HG03565 (cell line): ENCODE measurements around the gene C19orf73.
A peak's percentile ranks its signal among the peaks of the same experiment; 100 is the strongest.
"Not testable (repeated sequence)": the region's sequence is repeated elsewhere in the genome, so short reads cannot be mapped to it uniquely, and the experiment has no call there.

ENCODE experiments used
- ATAC-seq: cut with Tn5 transposase; IDR thresholded peaks from one replicate; pipeline ENCODE4 v1.9.1; 2021; ENCODE audit warnings: mild to moderate bottlenecking, moderate library complexity; ENCODE audit not compliant: unreplicated experiment

The C19orf73 gene

DNA sequence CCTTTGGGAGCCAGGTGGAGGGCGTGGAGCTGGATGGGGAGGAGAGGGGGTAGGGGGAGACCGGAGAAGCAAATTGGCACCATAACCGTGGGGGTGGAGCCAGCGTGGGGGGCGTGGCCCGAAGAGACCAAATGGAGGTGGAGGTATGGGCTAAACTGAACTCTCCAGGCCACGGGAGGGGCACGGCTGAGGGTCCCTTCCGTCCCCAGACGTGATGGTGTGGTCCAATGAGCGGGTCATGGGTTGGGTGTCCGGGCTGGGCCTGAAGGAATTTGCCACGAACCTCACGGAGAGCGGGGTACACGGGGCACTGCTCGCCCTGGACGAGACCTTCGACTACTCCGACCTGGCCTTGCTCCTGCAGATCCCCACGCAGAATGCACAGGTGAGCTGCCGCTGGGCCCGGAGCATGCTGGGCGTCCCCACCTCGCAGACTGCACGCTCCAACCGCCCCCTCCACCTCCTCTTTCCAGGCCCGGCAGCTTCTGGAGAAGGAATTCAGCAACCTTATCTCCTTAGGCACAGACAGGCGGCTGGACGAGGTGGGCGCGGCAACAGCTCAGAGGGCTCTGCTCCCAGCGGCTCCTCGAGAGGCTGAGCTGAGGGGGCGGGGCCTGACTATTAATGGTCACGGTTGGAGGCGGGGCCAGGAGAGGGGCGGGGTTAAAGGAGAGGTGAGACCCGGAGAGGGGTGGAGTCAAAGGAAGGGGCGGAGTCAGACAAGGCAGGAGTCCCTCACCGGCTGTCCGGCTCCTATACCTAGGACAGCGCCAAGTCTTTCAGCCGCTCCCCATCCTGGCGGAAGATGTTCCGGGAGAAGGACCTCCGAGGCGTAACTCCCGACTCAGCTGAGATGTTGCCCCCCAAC, 30.1 kb upstream of the C19orf73 start:
- ATAC-seq = no peak

DNA sequence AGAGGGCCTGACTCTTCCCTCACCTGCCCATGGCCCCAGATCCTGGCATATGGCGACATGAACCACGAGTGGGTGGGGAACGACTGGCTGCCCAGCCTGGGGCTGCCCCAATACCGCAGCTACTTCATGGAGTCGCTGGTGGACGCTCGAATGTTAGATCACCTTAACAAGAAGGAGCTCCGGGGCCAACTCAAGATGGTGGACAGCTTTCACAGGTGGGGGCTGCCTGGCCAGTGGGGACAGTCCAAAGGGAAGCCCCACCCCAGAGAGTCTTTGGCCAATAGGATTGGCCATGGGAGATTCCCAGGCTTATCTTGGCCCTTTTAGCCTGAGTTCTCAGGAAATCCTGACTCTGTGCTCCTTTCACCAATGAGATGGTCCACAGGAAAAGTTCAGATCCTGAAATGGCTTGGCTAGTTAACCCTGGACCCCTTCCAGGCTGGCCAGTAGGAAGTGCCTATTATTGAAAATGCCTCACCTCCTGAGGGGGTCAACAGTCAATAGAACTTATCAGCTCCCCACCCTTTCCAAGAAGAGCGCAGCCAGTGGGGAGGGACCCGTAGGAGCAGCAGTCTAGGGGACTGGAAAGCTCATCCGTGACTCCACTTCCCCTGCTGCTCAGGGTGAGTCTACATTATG, 29.2 kb upstream of the C19orf73 start:
- no peak for ATAC-seq

- not testable (repeated sequence) for ATAC-seq
Observed at GRCh38 chr19:49146408-49146770, 27.4 kb upstream of the C19orf73 start.

DNA sequence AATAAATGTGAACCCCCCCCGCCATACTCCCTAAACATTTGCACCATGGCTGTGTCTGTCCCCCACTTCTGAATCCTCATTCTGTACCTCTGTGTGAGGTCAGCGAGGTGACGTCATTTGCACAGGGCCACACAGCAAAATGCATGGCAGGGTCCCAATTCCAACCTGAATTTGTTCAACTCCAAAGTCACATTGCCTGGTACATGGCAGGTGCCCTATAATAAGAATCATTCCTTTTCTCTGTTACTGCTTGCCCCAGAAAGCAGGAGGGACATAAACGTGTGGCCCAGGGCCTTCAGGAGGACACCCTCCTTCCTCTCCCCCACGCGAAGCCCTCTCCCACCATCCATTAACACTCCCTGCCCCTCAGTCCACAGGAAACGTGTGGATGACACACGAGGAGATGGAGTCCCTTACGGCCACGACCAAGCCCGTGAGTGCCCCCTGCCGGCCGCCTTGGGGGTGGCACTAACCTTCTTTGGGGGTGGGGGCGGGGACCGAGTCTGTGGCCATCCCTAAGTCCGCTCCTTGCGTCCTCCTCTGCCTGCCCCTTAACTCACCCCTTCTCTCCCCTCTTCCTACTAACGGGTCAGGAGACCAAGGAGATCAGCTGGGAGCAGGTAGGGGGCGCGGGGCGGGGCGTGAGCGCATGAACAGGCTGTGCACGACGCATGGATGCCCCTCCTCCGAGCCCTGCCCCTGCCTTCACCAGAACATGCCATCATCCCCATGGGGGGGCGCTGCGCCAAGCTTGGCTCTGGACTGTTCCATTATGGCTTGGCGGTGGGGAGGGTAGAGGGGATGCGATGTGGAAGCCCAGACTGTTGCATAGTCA, 26.8 kb upstream of the C19orf73 start:
- ATAC-seq = no peak

- ATAC-seq = no peak
Observed at GRCh38 chr19:49142866-49143335, 24.0 kb upstream of the C19orf73 start.

- no peak for ATAC-seq
Observed at GRCh38 chr19:49141352-49141751, 22.4 kb upstream of the C19orf73 start.

DNA sequence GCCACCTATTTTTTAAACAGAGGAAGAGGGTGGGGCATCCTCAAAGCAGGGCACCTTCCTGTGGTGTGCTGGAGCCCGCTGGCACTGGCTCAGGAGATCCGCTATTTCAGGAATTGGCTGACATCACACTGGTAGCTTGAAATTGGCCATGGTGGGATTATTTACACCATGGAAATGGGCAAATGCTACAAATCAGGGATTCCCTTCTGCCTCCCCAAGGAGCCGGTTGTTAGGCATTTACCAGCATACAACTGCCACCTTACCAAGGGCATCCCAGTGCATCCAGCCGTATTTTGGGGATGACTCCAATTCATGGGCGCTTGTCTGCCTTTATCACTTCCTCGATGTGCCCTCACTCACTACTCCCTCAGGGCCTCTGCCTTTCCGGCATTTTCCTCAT, 22.0 kb upstream of the C19orf73 start:
- no peak for ATAC-seq

DNA sequence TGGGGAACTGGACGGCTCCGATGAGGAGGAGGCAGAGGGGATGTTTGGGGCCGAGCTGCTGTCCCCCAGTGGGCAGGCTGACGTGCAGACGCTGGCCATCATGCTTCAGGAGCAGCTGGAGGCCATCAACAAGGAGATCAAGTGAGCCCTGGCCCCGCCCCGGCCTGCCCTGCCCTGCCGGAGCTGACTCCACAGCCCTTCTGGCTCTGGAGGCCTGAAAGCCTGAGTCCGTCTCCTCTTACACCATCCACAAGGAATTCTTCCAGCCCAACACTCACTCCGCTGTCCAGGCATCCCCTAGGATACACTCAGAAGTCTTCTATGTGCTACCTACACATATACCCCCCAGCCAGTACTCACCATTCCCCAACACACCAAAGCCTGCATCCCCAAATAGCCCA, 17.8 kb upstream of the C19orf73 start:
- ATAC-seq = no peak

DNA sequence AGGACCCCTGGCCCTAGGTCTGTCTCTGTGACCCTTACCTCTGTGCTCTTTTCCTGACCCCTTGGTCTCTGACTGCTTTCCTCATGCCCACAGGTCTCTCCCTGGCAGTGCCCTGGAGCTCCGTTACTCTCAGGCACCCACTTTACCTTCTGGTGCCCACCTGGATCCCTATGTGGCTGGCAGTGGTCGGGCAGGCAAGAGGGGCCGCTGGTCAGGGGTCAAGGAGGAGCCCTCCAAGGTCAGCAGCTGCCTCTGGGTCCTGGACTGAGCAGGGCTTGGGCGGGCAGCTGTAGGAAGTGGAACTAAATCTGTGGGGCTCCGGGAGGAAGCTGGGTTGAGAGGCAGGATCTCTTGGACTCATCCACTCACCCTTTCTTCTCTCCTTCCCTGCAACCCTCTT, 16.7 kb upstream of the C19orf73 start:
- ATAC-seq = no peak

GRCh38 chr19:49133621-49134454, 14.9 kb upstream of the C19orf73 start:
- ATAC-seq = no peak

- no peak for ATAC-seq
Observed at GRCh38 chr19:49132974-49133609, 14.1 kb upstream of the C19orf73 start.

GRCh38 chr19:49130325-49130724, 11.4 kb upstream of the C19orf73 start:
- no peak for ATAC-seq

DNA sequence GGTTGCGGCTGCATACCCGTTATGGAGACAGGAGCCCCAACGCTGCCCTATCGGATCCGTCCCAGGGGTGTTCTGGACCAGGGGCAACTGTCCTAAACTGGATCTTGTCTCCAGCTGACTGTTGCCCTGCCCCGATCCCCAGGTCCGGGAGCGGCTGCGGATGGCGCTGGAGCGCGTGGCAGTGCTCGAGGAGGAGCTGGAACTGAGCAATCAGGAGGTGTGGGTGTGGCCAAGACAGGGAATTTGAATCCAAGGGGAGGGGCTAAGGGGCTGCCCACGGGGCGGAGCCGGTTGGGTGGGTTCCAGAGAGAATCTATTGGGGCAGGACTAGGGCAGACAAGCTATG, 10.3 kb upstream of the C19orf73 start:
- no peak for ATAC-seq

GRCh38 chr19:49128545-49129237, 9.7 kb upstream of the C19orf73 start:
- no peak for ATAC-seq

- peak; percentile 71 for ATAC-seq
Observed at GRCh38 chr19:49127674-49128544, 9.0 kb upstream of the C19orf73 start.

- ATAC-seq = not testable (repeated sequence)
Observed at GRCh38 chr19:49127225-49127624, 8.3 kb upstream of the C19orf73 start.

DNA sequence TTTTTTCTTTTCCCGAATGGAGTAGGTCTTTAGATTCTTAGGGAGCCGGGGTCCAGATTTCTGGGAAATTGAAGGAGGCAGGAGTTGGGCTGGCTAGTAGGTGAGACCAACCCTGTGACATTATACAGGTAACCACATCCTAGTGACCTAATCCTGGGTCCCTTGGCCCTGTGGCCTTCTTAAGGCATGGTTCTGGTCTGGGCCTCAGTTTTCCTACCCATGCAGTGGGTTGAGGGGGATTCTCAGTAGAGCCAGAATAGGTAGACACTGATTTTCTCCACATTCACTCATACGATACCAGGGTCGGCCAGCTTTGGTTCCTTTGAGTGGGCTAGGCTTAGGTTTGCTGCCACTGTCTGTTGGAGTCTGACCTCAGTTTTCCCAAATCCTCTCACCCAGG, 7.6 kb upstream of the C19orf73 start:
- ATAC-seq = no peak

DNA sequence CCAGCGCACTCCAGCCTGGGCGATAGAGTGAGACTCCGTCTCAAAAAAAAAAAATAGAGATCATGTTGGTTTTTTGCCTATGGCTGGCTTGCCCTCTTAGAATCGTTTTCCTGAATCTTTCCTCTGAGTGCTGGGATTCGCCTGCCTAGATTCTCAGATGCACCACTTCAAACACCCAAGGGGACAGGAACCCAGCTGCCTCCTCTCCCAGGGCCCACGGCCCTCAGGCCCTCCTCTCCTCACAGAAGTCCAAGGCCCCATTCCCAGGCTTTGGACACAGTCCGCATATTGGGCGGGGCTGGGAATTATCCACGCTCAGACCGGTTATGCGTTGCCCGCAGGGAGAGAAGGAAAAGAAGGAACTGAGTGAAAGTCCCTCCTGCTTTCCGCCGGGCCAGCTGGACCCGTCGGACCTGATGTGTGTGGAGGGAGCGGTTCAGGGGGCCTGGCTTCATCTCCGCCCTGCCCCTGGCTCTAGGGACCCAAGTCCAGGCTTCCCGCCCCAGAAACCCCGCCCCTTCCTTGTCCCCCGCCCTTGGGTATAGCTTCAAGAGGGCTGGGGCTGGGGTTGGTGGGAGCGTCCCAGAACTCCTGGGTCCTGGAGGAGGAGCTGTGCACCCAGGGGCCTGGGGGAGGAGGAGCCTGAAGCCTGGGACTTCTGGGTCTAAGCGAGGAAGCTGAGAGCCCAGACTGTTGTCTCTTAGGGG, 6.2 kb upstream of the C19orf73 start:
- ATAC-seq = no peak
